Astrocyte (in vitro differentiated cells and primary cell): ENCODE results near the gene EVA1B. TPM values are rescaled to one million over a fixed set of nuclear protein-coding genes. Genes with fewer than 3 reads are reported as not detected.
A peak's percentile ranks its signal among the peaks of the same experiment; 100 is the strongest.

Source experiments
- DNase-seq: peaks from one replicate; pipeline ENCODE4 v3.0.0-alpha.2; 2010; ENCODE audit warnings: low read depth
- FAIRE-seq: peaks from 2 replicates; lab custom pipeline; 2011; peaks lifted over from hg19 to GRCh38; lab: Jason Lieb, UNC
- H2AFZ ChIP-seq: 2 replicates; pipeline ENCODE4 v1.6.0; 2012; ENCODE audit warnings: low read depth, low read length, inconsistent platforms
- H3K27ac ChIP-seq: 2 replicates; pipeline ENCODE4 v1.5.1; 2011; ENCODE audit warnings: low read depth, low read length, inconsistent platforms
- H3K27me3 ChIP-seq: 2 replicates; pipeline ENCODE4 v1.6.0; 2011; ENCODE audit warnings: low read length, inconsistent platforms; ENCODE audit not compliant: insufficient read depth
- H3K36me3 ChIP-seq: 2 replicates; pipeline ENCODE4 v1.5.1; 2011; ENCODE audit warnings: low read length, inconsistent platforms; ENCODE audit not compliant: insufficient read depth
- H3K4me1 ChIP-seq: 2 replicates; pipeline ENCODE4 v1.5.1; 2011; ENCODE audit warnings: low read length, inconsistent platforms; ENCODE audit not compliant: insufficient read depth
- H3K4me2 ChIP-seq: 2 replicates; pipeline ENCODE4 v1.6.0; 2012; ENCODE audit warnings: low read length, inconsistent platforms
- H3K4me3 ChIP-seq: 2 replicates; pipeline ENCODE4 v1.5.1; 2011; ENCODE audit warnings: low read depth, mild to moderate bottlenecking, low read length, inconsistent platforms; ENCODE audit not compliant: insufficient read depth
- H3K79me2 ChIP-seq: 2 replicates; pipeline ENCODE4 v1.6.0; 2012; ENCODE audit warnings: mild to moderate bottlenecking, low read length, inconsistent platforms; ENCODE audit not compliant: insufficient read depth
- H3K9ac ChIP-seq: 2 replicates; pipeline ENCODE4 v1.6.0; 2012; ENCODE audit warnings: mild to moderate bottlenecking, low read length, inconsistent platforms
- H3K9me3 ChIP-seq: 2 replicates; pipeline ENCODE4 v1.5.1; 2012; ENCODE audit warnings: low read depth, mild to moderate bottlenecking, low read length, inconsistent platforms; ENCODE audit not compliant: insufficient read depth
- H4K20me1 ChIP-seq: 2 replicates; pipeline ENCODE4 v1.6.0; 2012; ENCODE audit warnings: low read length, inconsistent platforms; ENCODE audit not compliant: insufficient read depth
- H3K27ac Mint-ChIP-seq: one replicate; pipeline ENCODE4 v1.8.0; 2021; ENCODE audit warnings: mild to moderate bottlenecking, mixed read lengths; ENCODE audit not compliant: unreplicated experiment
- H3K27me3 Mint-ChIP-seq: one replicate; pipeline ENCODE4 v1.8.0; 2021; ENCODE audit warnings: low read depth, mixed read lengths; ENCODE audit not compliant: unreplicated experiment
- H3K36me3 Mint-ChIP-seq: one replicate; pipeline ENCODE4 v1.8.0; 2021; ENCODE audit warnings: low read depth, mixed read lengths; ENCODE audit not compliant: unreplicated experiment
- H3K4me1 Mint-ChIP-seq: one replicate; pipeline ENCODE4 v1.8.0; 2021; ENCODE audit warnings: low read depth, mixed read lengths; ENCODE audit not compliant: unreplicated experiment
- H3K4me3 Mint-ChIP-seq: one replicate; pipeline ENCODE4 v1.8.0; 2021; ENCODE audit warnings: mild to moderate bottlenecking, moderate library complexity, mixed read lengths; ENCODE audit not compliant: unreplicated experiment
- H3K9me3 Mint-ChIP-seq: one replicate; pipeline ENCODE4 v1.8.0; 2021; ENCODE audit warnings: mild to moderate bottlenecking, mixed read lengths; ENCODE audit not compliant: unreplicated experiment
- EZH2 ChIP-seq: IDR thresholded peaks from 2 replicates; pipeline ENCODE4 v1.6.1; 2012; ENCODE audit warnings: mild to moderate bottlenecking, low read length, inconsistent platforms; ENCODE audit not compliant: insufficient read depth
- total RNA-seq: library from RNA; stranded (reverse); gene quantifications from 2 replicates; pipeline ENCODE4 v1.2.1, GENCODE V29; 2021
- TF ChIP-seq, protein P1 (sequence below): IDR thresholded peaks from 2 replicates; pipeline ENCODE4 v1.5.1; 2011; ENCODE audit warnings: low read depth, mild to moderate bottlenecking, inconsistent platforms, low read length, moderate library complexity; ENCODE audit not compliant: insufficient read depth

EVA1B gene
- total RNA-seq, 1 donor from 2014 or later: 57.3 TPM

DNA sequence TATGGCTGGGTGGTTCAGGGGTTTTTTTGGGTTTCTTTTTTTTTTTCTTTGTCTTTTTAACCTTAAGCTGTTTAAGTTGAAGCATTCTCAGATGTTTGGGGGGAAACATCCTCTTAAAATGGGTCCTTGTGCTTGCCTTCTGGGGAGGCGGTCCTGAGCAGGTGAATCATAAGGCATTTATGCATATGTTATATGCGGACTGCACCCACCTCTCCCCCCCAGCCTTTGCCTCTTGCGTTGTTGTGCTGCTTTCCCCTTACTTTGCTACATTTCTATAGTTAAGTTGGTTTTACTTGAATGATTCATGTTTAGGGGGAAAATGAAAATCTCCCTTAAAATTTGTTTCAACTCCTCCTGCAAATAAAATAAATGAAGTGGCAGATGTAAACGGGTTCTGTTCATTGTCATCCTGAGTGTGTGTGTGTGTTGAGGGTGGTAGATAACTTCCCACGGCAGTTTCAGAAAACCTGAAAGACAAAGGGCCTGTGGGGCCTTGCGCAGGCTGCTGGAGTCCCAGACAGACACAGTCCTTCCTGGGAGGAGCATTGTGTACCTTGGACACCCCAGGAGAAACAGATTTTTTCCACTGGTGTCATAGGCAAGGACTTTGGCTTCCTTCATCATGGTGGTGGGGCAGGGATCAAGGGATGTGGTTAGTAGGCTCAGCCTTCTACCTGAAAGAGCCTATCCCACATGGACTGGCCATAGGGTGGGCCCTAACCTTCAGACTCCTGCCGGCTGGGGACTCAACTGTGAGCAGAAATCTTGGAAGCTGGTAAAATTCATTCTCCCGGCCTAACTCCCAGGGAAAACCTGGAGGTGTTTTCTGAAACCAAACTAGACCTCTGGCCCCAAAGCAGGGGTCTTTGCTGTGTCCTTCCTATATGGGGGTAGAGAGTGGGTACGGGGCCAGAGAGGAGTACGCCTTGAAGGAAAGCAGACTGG is 18.2 kb downstream of the EVA1B start:
- Histone ChIP-seq H3K27ac (no peak overlapping the region), H4K20me1 (peaks cover 49% of the 10 kb centered on the region), H3K27me3 (no peaks in the 10 kb centered on the region), H3K4me2 (peak overlapping the region; percentile 1), H3K9me3 (no peaks in the 10 kb centered on the region), H2AFZ (no peak overlapping the region), H3K9ac (no peak overlapping the region), H3K79me2 (peaks cover 6% of the 10 kb centered on the region), H3K36me3 (peaks cover 29% of the 10 kb centered on the region), H3K4me3 (no peak overlapping the region), H3K4me1 (peaks cover 23% of the 10 kb centered on the region)
- Mint-ChIP-seq H3K9me3 (no peaks in the 10 kb centered on the region), H3K27me3 (no peaks in the 10 kb centered on the region), H3K27ac (peak overlapping the region; percentile 51), H3K4me1 (peaks cover 26% of the 10 kb centered on the region), H3K4me3 (peak overlapping the region; percentile 21), H3K36me3 (peaks cover 42% of the 10 kb centered on the region)
- TF ChIP-seq, protein P1, sequence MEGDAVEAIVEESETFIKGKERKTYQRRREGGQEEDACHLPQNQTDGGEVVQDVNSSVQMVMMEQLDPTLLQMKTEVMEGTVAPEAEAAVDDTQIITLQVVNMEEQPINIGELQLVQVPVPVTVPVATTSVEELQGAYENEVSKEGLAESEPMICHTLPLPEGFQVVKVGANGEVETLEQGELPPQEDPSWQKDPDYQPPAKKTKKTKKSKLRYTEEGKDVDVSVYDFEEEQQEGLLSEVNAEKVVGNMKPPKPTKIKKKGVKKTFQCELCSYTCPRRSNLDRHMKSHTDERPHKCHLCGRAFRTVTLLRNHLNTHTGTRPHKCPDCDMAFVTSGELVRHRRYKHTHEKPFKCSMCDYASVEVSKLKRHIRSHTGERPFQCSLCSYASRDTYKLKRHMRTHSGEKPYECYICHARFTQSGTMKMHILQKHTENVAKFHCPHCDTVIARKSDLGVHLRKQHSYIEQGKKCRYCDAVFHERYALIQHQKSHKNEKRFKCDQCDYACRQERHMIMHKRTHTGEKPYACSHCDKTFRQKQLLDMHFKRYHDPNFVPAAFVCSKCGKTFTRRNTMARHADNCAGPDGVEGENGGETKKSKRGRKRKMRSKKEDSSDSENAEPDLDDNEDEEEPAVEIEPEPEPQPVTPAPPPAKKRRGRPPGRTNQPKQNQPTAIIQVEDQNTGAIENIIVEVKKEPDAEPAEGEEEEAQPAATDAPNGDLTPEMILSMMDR: no peak
- no peak for TF ChIP-seq EZH2
- DNase-seq (no peak), FAIRE-seq (no peak)

DNA sequence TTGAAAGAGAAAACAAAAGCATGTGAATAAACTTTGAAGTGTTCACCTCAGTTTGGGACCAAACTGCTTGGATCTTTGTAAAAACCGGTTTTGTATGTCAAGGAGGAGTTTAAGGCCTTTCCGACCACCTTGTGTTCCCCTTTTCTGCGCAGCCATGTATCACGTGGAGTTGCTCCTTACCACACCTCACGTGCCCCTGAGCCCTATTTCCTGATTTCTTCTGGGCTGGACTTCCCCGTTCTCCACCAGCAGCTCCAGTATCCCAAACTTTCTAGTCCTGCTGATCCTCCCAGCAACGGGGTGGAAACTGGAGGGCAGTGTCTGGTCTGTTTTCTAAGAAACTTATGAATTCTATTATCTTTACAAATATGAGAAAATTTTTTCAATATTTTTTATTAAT is 18.9 kb downstream of the EVA1B start:
- no peaks in the 10 kb centered on the region for H3K27me3 ChIP-seq
- no peak overlapping the region for H3K4me2 ChIP-seq
- peaks cover 31% of the 10 kb centered on the region for H3K4me1 Mint-ChIP-seq
- H3K9ac ChIP-seq: no peak overlapping the region
- TF ChIP-seq EZH2: no peak
- TF ChIP-seq, protein P1: no peak
- no peaks in the 10 kb centered on the region for H3K9me3 ChIP-seq
- peaks cover 29% of the 10 kb centered on the region for H3K4me1 ChIP-seq
- peaks cover 55% of the 10 kb centered on the region for H4K20me1 ChIP-seq
- H3K27me3 Mint-ChIP-seq: no peaks in the 10 kb centered on the region
- H3K36me3 Mint-ChIP-seq: peaks cover 39% of the 10 kb centered on the region
- peaks cover 29% of the 10 kb centered on the region for H3K36me3 ChIP-seq
- no peak overlapping the region for H3K27ac ChIP-seq
- FAIRE-seq: no peak
- no peak overlapping the region for H3K4me3 Mint-ChIP-seq
- H2AFZ ChIP-seq: no peak overlapping the region
- H3K4me3 ChIP-seq: no peak overlapping the region
- DNase-seq: no peak
- no peak overlapping the region for H3K27ac Mint-ChIP-seq
- H3K9me3 Mint-ChIP-seq: no peaks in the 10 kb centered on the region
- H3K79me2 ChIP-seq: peaks cover 6% of the 10 kb centered on the region
